Measurements from ENCODE around the gene ANKLE1. TPM values are rescaled to one million over a fixed set of nuclear protein-coding genes. Genes with fewer than 3 reads are reported as not detected.
A peak's percentile ranks its signal among the peaks of the same experiment; 100 is the strongest.

The ANKLE1 gene
- 9.3 TPM for total RNA-seq (ENCODE audit: unreplicated experiment)
- long read RNA-seq, partial matches to known transcripts = 1 of 1 reads
- long read RNA-seq, other reads (novel, unspliced or antisense) = 0 of 1 reads

GRCh38 chr19:17281391-17282304 lies at the start of gene ANKLE1:
TSS of gene ANKLE1 (plus strand) at chr19:17281901. CDS start at chr19:17281921, 20 bp downstream.
- DNase-seq = peak; percentile 78
- Mint-ChIP-seq H3K36me3 (ENCODE audit: unreplicated experiment) (no peaks in the 10 kb centered on the region), H3K27ac (ENCODE audit: unreplicated experiment) (peak within 1 kb of the TSS; percentile 79), H3K9me3 (ENCODE audit: unreplicated experiment) (peaks cover 2% of the 10 kb centered on the region), H3K4me1 (ENCODE audit: low read depth, unreplicated experiment) (peaks cover 2% of the 10 kb centered on the region), H3K27me3 (ENCODE audit: unreplicated experiment) (peaks cover 2% of the 10 kb centered on the region), H3K4me3 (ENCODE audit: unreplicated experiment) (peak within 1 kb of the TSS; percentile 84)
- TF ChIP-seq CTCF (IDR thresholded peaks at IDR 0.05; ENCODE audit: partially characterized antibody, unreplicated experiment) = no peak

GRCh38 chr19:17232258-17232657 lies 49.4 kb upstream of the ANKLE1 start:
- H3K36me3 Mint-ChIP-seq (ENCODE audit: unreplicated experiment) = no peaks in the 10 kb centered on the region
- H3K27me3 Mint-ChIP-seq (ENCODE audit: unreplicated experiment) = peaks cover 3% of the 10 kb centered on the region
- no peak for TF ChIP-seq CTCF (IDR thresholded peaks at IDR 0.05; ENCODE audit: partially characterized antibody, unreplicated experiment)
- H3K4me1 Mint-ChIP-seq (ENCODE audit: low read depth, unreplicated experiment) = peaks cover 2% of the 10 kb centered on the region
- H3K4me3 Mint-ChIP-seq (ENCODE audit: unreplicated experiment) = no peak overlapping the region
- peaks cover 6% of the 10 kb centered on the region for H3K9me3 Mint-ChIP-seq (ENCODE audit: unreplicated experiment)
- no peak overlapping the region for H3K27ac Mint-ChIP-seq (ENCODE audit: unreplicated experiment)
- DNase-seq = no peak

- no peaks in the 10 kb centered on the region for H3K36me3 Mint-ChIP-seq (ENCODE audit: unreplicated experiment)
- peaks cover 6% of the 10 kb centered on the region for H3K27me3 Mint-ChIP-seq (ENCODE audit: unreplicated experiment)
- H3K4me1 Mint-ChIP-seq (ENCODE audit: low read depth, unreplicated experiment) = peaks cover 2% of the 10 kb centered on the region
- DNase-seq = no peak
- peak overlapping the region; percentile 63 for H3K4me3 Mint-ChIP-seq (ENCODE audit: unreplicated experiment)
- H3K9me3 Mint-ChIP-seq (ENCODE audit: unreplicated experiment) = peaks cover 9% of the 10 kb centered on the region
- TF ChIP-seq CTCF (IDR thresholded peaks at IDR 0.05; ENCODE audit: partially characterized antibody, unreplicated experiment) = no peak
- no peak overlapping the region for H3K27ac Mint-ChIP-seq (ENCODE audit: unreplicated experiment)
Observed at GRCh38 chr19:17234911-17235299, 46.8 kb upstream of the ANKLE1 start.

GRCh38 chr19:17235300-17235970 lies 46.3 kb upstream of the ANKLE1 start:
- no peak for TF ChIP-seq CTCF (IDR thresholded peaks at IDR 0.05; ENCODE audit: partially characterized antibody, unreplicated experiment)
- Mint-ChIP-seq H3K9me3 (ENCODE audit: unreplicated experiment) (peaks cover 9% of the 10 kb centered on the region), H3K27ac (ENCODE audit: unreplicated experiment) (no peak overlapping the region)

More at GRCh38 chr19:17235300-17235970, 46.3 kb upstream of the ANKLE1 start:
- peaks cover 4% of the 10 kb centered on the region for H3K4me1 Mint-ChIP-seq (ENCODE audit: low read depth, unreplicated experiment)
- peak overlapping the region; percentile 63 for H3K4me3 Mint-ChIP-seq (ENCODE audit: unreplicated experiment)
- no peaks in the 10 kb centered on the region for H3K36me3 Mint-ChIP-seq (ENCODE audit: unreplicated experiment)
- peaks cover 6% of the 10 kb centered on the region for H3K27me3 Mint-ChIP-seq (ENCODE audit: unreplicated experiment)
- peak; percentile 71 for DNase-seq
